ENCODE measurements around the gene ELOVL7.

ELOVL7 gene

GRCh38 chr5:60710362-60710761 is 133.7 kb downstream of the ELOVL7 start:
- no peak for DNase-seq

GRCh38 chr5:60705144-60705543 is 138.9 kb downstream of the ELOVL7 start:
- DNase-seq = no peak

DNA sequence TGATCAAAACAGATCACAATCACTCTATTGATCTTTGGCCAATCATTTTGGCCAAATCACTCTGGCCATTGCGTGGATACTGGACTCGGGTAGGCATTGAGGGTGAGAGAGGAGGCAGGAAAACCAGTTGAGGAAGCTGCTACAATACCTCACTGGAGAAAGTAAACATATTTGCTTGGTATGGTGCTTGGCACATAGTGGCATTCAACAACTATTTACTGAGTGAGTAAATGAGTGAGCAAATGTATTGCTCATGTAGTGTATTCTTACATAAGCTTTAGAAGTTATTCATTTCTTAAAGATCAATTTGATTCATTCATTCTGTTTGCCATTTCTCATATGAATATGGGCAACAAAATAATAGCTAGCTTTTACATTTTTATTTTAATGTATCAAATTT is 140.1 kb downstream of the ELOVL7 start:
- no peak for DNase-seq

Measured in fibroblast of skin of scalp (primary cell).